T-helper 2 cell treated with Interferon-gamma antibody and Interleukin-4, amounts not matched to agents 100 ng/mL and 5 ng/mL, for 36 hours (primary cell): Measurements from ENCODE around the gene MORC1. TPM values are rescaled to one million over a fixed set of nuclear protein-coding genes. Genes with fewer than 3 reads are reported as not detected.
"Not testable (repeated sequence)": the region's sequence is repeated elsewhere in the genome, so short reads cannot be mapped to it uniquely, and the experiment has no call there.

Experiments
- intact Hi-C: fragments of 100-400 bp; cut with micrococcal nuclease; formaldehyde crosslinking; loops from one replicate; pipeline ENCODE4 v1.15.1; 2023
- total RNA-seq: library from RNA; stranded (reverse); gene quantifications from 2 replicates; pipeline ENCODE4 v1.2.3, GENCODE V29; 2022

The MORC1 gene, protein sequence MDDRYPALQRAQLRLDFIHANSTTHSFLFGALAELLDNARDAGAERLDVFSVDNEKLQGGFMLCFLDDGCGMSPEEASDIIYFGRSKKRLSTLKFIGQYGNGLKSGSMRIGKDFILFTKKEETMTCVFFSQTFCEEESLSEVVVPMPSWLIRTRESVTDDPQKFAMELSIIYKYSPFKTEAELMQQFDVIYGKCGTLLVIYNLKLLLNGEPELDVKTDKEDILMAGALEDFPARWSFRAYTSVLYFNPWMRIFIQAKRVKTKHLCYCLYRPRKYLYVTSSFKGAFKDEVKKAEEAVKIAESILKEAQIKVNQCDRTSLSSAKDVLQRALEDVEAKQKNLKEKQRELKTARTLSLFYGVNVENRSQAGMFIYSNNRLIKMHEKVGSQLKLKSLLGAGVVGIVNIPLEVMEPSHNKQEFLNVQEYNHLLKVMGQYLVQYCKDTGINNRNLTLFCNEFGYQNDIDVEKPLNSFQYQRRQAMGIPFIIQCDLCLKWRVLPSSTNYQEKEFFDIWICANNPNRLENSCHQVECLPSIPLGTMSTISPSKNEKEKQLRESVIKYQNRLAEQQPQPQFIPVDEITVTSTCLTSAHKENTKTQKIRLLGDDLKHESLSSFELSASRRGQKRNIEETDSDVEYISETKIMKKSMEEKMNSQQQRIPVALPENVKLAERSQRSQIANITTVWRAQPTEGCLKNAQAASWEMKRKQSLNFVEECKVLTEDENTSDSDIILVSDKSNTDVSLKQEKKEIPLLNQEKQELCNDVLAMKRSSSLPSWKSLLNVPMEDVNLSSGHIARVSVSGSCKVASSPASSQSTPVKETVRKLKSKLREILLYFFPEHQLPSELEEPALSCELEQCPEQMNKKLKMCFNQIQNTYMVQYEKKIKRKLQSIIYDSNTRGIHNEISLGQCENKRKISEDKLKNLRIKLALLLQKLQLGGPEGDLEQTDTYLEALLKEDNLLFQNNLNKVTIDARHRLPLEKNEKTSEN
- not detected in 2 replicates for total RNA-seq

DNA sequence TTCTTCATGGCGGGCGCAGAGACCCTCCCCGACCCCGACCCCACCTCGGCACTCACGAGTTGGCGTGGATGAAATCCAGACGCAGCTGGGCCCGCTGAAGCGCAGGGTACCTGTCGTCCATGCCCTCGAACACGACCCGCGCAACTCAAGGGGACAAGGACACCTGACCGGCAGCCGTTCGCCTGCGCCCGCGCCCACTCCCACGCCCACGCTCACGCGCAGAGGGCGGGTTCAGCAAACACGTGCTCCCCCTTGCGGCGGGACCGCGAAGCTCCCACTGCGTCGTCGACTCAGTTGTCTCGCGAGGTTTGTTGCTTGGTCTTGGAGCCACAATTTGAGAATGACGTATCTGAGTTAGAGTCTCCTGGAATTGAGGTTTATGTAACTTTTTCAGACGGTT lies at the start of gene MORC1:
Gene MORC1 (minus strand): TSS at position 196 of the 400 bp plus-strand sequence. CDS start 75 bp downstream, at position 121.
- intact Hi-C loops = no loop called here

DNA sequence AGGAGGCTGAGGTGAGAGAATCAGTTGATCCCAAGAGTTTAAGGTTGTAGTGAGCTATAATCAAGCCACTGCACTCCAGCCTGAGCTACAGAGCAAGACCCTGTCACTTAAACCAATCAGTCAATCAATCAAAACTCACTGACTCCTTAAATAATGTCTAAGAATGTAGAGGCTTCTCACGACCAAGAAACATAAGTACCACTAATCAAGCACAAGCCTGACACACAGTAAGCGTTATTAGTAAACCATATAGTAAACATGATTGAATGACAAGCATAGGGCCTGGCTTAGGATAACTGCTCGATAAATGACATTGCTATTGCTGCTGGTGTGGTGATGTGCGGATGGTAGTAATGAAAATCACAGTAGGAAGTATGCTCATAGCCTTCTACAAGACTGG lies 48.0 kb upstream of the MORC1 start:
- intact Hi-C loops = no loop called here

- intact Hi-C loops = no loop called here
These were observed 43.7 kb upstream of the MORC1 start for GRCh38 chr3:109161487-109162123.

GRCh38 chr3:109155828-109156227 lies 37.9 kb upstream of the MORC1 start:
- intact Hi-C loops = no loop called here

GRCh38 chr3:109154979-109155378 lies 37.0 kb upstream of the MORC1 start:
- intact Hi-C loops = no loop called here

DNA sequence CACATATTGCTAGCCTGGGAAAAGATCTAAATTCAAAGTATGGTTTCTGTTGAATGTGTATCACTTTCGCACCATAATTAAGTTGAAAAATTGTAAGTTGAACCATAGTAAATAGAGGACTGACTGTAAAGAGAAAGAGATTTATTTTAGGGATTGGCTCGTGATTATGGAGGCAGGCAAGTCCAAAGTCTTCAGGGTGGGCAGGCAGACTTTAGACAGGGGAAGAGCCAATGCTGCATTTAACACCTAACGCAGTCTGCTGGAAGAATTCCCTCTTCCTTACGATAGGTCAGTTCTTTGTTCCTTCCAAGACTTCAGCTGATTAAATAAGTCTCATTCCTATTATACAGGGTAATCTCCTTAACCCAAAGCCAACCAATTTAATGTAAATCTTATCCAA lies 34.4 kb upstream of the MORC1 start:
- intact Hi-C loops = no loop called here

DNA sequence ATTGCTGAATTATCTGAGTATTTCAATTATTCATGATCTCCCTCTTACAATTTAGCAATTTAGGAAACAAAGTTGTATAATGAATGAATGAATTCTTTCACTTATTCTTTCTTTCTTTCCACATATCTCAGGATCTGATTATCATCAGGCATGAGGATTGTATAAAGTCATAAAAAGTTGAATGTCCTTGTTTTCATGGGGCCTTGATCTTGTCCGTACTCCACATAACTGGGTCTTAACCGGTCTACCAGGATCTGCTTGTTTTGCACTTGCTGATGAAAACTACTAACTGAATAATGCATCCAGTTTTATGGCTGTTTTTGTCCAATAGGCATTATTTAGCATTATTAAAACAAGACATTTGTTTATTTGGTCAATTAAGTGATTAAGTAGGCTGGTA lies 31.1 kb upstream of the MORC1 start:
- intact Hi-C loops = no loop called here

DNA sequence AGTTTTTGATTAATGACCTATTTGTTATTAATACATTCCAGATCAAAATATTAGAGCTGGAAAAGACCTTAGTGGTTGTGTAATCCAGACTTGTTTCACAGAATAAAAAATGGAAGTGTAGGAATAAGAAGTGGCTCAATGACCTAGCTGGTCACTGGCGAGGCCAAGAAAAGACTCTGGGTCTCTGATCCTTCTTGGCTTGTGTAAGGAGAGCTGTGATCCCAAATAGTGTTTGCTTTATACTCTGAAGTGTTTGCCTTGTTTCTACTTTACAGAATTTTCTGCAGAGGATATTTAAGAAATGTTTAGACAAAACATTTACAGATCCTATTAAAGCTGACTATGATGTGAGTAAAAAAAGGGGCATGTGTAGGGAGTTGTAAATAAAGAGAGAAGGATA lies 25.7 kb upstream of the MORC1 start:
- intact Hi-C loops = no loop called here

DNA sequence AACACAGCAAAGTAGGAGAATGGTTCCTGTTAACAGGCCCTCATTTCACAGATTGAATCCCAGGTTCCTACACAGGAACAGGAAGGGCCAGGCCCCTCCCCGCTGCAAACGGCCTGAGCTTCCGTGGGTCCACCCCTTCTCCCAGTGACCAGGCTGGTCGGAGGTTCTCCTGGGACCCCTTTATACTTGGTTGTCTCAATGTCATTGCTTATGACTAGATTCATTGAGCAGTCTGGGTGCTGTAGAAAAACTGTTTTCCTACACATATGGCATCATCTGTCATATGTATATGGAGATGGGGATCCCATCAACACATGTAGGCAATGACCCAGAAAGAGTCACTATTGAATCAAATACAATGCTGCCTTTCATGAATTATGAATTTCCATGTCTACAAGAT lies 22.4 kb upstream of the MORC1 start:
- intact Hi-C loops = no loop called here

DNA sequence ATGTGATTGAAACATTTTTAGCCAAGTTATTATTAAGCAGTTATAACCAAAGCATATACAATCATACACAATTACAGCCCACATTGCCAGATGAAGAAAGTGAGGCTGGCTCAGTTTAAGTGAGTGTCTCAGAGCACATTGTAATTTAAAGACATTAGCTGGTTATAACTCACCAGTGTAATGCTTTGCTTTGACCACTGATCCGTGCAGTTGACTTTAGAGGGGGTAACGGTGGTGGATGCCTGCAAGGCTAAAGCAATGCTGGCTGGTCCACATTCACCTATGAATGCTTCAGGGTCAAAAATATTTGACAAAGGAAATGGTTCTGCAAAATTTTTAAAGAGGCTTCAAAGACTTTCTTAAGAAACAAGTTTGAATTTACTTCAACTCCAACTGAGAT lies 19.8 kb upstream of the MORC1 start:
- intact Hi-C loops = no loop called here

DNA sequence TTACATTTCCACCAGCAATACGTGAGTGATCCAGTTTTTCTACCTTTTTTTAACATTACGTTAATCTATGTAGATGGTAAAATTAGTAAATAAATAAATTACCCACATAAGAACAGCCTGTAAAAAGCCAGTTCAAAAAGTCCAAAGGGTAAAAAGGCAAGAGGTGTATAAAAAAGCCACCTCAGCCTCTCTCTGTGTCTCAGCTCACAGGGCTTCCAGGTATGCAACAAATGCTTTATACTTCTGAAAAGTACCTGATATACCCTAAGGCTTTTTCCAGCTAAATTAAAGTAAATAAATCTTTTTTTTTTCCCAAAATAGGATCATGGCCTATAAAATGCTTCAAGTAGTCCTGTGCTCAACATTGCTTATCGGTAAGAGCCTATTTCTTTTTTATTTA lies 18.6 kb upstream of the MORC1 start, which contains the start of gene C3orf85:
Gene C3orf85 (plus strand): TSS at position 197 of the 400 bp plus-strand sequence. CDS start 129 bp downstream, at position 326.
- intact Hi-C loops = no loop called here

DNA sequence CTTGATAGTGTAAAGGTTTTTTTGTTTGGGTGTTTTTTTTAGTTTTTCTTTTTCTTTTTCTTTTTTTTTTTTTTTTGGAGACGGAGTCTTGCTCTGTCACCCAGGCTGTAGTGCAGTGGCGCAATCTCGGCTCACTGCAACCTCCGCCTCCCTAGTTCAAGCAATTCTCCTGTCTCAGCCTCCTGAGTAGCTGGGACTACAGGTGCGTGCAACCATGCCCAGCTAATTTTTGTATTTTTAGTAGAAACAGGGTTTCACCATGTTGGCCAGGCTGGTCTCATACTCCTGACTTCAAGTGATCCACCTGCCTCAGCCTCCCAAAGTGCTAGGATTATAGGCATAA lies 15.5 kb upstream of the MORC1 start:
- intact Hi-C loops = not testable (repeated sequence)

GRCh38 chr3:109132801-109133473 lies 15.0 kb upstream of the MORC1 start:
- intact Hi-C loops = no loop called here

GRCh38 chr3:109131276-109131675 lies 13.3 kb upstream of the MORC1 start:
- intact Hi-C loops = no loop called here

- intact Hi-C loops = no loop called here
These were observed 9.6 kb upstream of the MORC1 start for GRCh38 chr3:109127553-109127952.

GRCh38 chr3:109125902-109126301 lies 8.0 kb upstream of the MORC1 start:
- intact Hi-C loops = no loop called here

- intact Hi-C loops = no loop called here
These were observed 4.8 kb upstream of the MORC1 start for GRCh38 chr3:109122690-109123089.

DNA sequence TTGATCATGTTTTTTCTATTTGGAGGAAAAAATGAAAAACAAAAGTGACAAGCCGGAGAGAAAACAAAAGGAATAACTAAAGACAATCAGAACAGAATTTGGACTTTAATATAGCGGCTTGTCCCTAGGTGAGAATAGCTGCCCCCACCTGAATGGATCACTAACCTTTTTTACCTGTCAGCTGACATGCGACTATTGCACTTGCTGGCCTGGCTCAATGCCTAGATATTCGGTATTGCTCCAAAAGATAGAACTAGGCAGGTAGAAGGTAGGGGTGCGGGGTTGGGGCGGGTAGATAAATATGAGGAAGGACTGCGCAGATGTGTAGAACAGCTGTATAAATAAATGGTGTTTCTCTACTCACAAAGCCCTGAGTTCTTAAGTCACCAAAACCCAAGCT lies 650 bp upstream of the MORC1 start:
- intact Hi-C loops = no loop called here

GRCh38 chr3:109116031-109116430 lies 1.9 kb downstream of the MORC1 start:
- intact Hi-C loops = no loop called here

GRCh38 chr3:109115451-109115850 lies 2.5 kb downstream of the MORC1 start:
- intact Hi-C loops = no loop called here

DNA sequence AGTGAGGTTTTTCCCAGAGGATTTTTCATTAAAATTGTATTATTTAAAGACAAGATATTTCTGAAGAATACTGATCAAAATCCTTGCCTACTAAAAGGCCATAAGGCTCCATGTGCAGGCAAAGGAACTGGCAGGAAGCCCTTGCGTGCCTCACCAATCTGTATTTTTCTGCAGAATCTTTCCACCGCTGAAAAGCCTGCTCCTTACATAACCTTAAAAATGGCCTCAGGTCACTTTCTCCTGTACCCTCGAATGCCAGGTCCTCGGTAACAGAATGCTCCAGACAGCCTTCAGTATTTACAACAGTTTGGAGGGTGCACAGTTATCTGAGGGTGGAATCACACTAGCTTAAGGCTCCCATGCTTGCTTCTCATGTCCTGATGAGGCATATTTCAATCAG lies 3.2 kb downstream of the MORC1 start:
- intact Hi-C loops = no loop called here
